HL-60 (cell line): Measurements from ENCODE around the gene SH3PXD2A.

Source experiments
- CTCF ChIP-seq: IDR thresholded peaks from one replicate; pipeline ENCODE4 v1.5.1; 2011; ENCODE audit warnings: low read length, control low read depth, inconsistent platforms; ENCODE audit not compliant: insufficient read depth
- POLR2AphosphoS5 ChIP-seq: IDR thresholded peaks from 2 replicates; pipeline ENCODE4 v1.6.1; 2012; ENCODE audit warnings: low read depth

- no peak for TF ChIP-seq CTCF
- TF ChIP-seq POLR2AphosphoS5, result no peak
Measured at GRCh38 chr10:103544657-103545310, 310.6 kb downstream of the SH3PXD2A start.
